NCI-H446 treated with DMSO at 0.1 percent for 48 hours (cell line): ENCODE measurements around the gene PKMYT1.

ENCODE experiments used
- DNase-seq: peaks from one replicate; lab custom pipeline; 2025; lab: John Stamatoyannopoulos, UW

The PKMYT1 gene

GRCh38 chr16:2973605-2974318 is 6.5 kb downstream of the PKMYT1 start:
- DNase-seq: no peak

- peak; percentile 22 for DNase-seq
Measured at GRCh38 chr16:2973093-2973492, 7.2 kb downstream of the PKMYT1 start.

DNA sequence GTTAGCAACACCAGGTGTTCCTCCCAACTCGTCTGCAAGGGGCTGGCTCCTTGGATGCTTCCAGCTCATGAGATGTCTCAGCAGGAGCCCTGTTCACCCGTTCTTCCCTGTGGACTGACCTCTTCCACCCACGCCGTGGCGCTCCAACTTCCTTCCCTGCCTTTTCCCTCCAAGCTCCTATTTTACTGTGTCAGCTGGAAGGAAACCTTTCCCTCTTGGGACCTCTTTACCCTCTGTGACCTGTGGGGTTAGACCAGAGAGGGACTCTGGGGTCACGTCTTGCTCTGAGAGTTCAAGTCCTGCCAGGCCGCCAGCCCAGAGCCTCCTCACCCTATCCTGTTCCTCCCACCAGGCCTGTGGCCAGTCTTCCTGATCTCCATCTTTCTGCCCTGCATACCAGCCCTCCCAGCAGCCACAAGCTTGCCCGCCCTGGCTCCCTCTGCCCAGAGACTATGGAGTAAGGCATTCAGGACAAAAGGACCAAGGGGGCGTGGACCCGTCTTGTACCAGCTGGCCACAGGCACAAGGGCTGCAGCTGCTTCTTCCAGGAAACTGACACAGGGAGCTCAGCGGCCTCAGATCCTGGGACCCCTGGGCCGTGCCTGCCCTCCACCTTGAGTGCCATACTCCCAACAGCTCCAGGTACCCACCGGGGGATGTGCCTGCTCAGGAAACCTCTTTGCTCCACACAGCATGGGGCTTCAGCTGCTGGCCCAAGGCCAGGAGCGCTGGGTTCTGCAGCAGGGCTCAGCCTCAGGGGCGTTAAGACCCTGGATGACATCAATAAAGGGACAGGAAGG is 8.1 kb downstream of the PKMYT1 start:
- no peak for DNase-seq

DNA sequence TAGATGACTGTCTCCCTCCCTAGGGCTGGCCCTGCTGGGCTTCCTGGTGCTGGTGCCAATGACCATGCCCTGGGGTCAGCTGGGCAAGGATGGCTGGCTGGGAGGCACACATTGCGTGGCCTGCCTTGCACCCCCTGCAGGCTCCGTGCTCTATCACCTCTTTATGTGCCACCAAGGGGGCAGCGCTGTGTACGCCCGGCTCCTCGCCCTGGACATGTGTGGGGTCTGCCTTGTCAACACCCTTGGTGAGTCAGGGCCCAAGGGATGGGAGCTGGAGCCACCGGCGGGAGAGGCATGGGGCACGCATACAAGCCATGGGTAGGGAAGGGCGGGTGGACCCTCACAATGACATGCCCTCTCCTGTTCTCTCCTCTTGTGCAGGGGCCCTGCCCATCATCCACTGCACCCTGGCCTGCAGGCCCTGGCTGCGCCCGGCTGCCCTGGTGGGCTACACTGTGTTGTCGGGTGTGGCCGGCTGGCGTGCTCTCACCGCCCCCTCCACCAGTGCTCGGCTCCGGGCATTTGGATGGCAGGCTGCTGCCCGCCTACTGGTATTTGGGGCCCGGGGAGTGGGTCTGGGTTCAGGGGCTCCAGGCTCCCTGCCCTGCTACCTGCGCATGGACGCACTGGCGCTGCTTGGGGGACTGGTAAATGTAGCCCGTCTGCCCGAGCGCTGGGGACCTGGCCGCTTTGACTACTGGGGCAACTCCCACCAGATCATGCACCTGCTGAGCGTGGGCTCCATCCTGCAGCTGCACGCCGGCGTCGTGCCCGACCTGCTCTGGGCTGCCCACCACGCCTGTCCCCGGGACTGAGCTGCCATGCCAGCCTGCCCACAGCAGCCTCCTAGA is 8.9 kb downstream of the PKMYT1 start:
- DNase-seq: no peak

- DNase-seq: no peak
Measured at GRCh38 chr16:2970563-2970962, 9.7 kb downstream of the PKMYT1 start.

DNA sequence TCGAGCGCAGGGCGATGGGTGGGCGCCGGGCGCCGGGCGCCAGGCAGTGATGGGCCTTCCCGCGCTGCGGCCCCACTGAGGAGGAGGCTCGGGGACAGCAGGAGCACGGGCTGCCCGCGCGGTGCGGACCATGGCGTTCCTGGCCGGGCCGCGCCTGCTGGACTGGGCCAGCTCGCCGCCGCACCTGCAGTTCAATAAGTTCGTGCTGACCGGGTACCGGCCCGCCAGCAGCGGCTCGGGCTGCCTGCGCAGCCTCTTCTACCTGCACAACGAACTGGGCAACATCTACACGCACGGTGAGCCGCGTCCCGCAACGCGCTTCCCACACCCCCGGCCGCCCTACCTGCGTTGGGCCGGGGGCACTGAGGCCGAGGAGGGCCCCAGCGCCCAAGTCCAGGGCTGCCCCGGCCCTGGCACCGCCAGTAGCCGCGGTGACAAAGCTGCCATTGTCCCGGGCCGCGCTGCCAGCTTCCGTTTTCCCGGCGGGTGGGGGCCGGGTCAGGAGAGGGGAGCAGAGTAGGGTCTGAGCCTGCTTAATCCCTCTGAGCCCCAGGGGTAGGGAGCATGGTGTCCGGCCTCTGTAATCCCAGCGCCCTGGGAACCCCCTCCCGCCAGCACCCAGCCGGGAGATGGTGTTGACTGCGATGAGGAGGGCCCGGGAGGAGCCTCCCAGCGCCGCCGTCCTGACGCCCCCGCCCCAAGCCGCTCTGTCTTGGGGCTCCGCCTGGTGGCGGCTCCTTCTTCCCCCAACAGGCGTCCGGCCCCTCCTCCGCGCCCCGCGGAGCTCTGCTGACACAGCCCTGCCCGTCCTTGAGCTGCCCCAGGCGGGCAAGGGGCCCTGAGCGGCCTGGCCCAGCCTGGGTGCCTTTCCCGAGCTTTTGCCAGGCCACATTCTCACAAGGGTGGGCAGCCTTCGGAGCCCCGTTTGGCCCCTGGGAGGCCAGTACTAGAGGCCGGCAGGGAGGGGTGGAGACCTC is 10.4 kb downstream of the PKMYT1 start:
- DNase-seq: peak; percentile 11

DNA sequence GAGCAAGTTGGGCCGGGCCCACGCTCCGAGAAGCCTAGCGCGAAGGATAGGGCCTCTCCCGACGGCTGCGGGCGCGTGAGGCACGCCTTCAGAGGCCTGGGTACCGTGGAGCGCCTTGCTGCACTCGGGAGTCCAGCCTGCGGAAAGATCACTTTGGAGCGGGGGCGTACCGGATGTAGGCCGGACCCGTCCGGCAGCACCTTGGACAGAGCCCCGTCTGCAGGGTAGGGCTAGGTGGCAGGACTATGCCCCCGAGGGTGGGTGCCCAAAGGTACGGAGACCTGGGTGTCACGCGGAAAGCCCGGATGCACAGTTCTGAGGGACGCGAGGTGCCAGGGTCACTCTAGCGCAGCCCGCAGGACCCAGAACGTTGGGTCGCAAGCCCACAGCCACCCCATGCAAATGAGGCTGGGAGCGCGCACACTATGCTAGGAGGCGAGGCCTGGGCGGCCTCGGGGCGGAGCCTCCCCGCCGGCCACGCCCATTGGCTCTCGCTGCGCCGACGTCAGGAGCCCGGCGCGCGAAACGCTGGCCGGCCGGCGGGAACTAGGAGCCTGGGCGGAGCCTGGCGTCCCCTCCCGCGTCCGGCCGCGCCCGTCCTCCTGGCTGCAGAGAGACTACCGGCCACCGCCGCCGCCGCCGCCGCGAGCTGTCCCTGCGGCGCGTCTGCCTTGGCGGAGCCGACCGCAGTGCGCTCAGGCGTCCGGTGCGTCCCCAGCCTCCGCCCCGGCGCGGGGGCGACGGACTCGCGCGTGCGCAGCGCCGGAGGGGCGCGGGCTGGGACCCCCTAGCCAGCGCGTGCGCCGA is 11.3 kb downstream of the PKMYT1 start, which contains the start of gene PAQR4:
Gene PAQR4 (plus strand): TSS at position 611 of the 807 bp plus-strand sequence. CDS start 327 bp downstream, outside the sequence.
- peak; percentile 68 for DNase-seq

GRCh38 chr16:2968368-2968737 is 11.9 kb downstream of the PKMYT1 start:
- no peak for DNase-seq

- no peak for DNase-seq
Measured at GRCh38 chr16:2967721-2968161, 12.5 kb downstream of the PKMYT1 start.

DNA sequence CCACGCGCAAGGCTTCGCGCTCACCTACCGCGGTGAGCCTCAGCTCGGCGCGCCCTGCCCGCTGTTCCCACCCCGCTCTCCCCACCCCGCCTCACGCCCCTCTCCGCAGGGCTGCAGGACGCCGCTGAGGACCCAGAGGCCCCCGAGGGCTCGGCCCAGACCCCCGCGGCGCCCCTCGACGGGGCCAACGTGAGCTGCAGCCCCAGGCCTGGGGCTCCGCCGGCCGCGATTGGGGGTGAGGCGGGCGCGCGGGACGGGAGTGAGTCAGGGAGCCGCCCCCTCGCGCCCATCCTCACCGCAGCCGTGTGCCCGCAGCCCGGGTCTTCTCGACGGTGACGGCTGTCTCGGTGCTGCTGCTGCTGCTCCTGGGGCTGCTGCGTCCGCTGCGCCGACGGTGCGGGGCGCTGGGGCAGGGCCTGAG is 13.0 kb downstream of the PKMYT1 start:
- no peak for DNase-seq

- DNase-seq: no peak
Measured at GRCh38 chr16:2966808-2967191, 13.4 kb downstream of the PKMYT1 start.

DNA sequence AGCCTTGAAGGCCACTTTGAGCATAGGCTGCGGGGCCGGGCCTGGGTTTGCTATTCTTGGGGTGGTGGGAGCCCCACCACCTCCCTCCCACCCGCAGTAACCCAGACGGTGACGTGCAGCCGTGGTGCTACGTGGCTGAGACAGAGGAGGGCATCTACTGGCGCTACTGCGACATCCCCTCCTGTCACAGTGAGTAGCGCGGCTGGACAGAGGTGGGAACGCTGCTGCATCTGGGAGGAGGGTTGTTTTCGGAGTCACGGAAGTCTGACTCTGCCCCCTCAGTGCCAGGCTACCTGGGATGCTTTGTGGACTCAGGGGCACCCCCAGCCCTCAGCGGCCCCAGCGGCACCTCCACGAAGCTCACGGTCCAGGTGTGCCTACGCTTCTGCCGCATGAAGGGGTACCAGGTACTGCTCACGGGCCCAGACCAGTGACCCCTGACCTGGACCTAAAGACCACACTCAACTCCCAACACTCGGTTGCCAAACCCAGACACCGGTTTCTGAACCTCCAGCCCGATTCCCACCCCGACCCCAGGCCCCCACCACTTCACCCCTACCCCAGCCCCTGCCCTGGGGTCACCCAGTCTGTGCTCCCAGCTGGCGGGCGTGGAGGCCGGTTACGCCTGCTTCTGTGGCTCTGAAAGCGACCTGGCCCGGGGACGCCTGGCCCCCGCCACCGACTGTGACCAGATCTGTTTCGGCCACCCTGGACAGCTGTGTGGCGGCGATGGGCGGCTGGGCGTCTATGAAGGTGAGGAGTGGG is 14.0 kb downstream of the PKMYT1 start:
- DNase-seq: no peak

DNA sequence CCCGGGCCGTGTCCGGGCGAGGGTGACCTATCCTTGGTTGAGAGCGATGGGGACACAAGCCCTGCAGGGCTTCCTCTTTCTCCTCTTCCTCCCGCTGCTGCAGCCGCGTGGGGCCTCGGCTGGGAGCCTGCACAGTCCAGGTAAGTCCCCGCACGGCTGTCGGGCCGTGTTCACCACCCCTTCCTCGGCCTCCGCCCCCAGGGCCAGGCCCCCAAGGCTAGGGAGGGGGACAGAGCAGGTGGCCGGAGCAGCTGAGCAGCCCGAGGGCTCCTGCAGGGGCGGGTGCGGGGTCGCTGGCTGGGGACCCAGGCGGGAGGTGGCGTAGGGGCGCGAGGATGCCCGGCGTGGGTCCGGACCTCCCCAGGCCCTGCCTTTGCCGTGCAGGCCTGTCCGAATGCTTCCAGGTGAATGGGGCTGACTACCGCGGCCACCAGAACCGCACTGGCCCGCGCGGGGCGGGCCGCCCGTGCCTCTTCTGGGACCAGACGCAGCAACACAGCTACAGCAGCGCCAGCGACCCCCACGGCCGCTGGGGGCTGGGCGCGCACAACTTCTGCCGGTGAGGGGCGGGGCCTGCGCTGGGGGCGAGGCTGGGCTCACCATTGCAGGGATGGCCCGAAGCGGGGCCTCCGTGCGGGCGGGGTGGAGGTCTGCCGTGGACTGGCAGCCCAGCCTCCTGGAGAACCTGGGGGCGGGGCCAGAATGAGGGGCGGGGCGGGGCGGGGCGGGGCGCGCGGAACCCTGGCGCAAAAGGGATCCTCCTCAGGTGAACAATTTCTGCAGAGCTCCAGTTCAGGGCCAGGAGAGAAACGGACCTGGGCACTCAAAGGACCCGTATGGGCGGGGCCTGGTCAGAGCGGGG is 15.5 kb downstream of the PKMYT1 start:
- DNase-seq: peak; percentile 47

DNA sequence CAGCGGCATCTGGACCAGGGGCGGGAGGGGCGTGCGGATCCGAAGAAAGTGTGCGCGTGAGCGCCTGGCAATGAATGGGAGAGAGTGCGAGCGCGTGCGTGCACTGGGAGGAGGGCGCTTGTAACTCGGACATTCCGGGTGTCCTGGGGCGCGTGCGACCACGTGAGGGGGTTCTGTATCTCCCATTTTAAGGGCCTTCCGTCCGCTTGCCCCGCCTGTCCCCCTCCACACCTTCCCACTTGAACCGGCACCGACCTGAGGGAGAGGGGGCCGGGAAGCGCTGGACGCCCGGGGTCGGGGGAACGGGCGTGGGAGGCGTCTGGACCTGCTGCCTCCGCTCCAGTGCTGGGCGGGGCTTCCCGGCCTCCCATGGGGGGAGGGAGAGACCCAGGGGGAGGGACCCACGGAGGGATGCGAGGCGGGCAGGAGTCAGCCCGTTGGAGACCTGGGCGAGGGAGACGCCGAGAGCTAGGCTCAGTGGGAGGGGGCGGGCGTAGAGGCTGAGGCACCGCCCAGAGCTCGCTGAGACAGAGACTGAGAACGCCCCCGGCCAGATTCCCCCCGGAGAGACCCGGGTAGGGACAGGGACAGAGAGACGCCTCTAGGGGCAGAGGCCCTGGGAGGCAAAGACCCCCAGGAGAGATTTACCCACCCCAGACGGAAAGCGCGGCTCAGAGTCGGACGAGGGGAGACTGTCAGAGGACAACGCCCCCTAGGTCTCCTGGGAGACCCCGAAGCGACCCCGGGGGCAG is 16.3 kb downstream of the PKMYT1 start, which contains the start of gene KREMEN2:
Gene KREMEN2 (plus strand): TSS at position 553 of the 752 bp plus-strand sequence. CDS start 246 bp downstream, outside the sequence.
- peak; percentile 38 for DNase-seq

- no peak for DNase-seq
Measured at GRCh38 chr16:2963074-2963722, 17.0 kb downstream of the PKMYT1 start.

- no peak for DNase-seq
Measured at GRCh38 chr16:2962334-2963073, 17.7 kb downstream of the PKMYT1 start.
